ENCODE measurements around the gene DNAJC17. TPM values are rescaled to one million over a fixed set of nuclear protein-coding genes. Genes with fewer than 3 reads are reported as not detected.
A peak's percentile ranks its signal among the peaks of the same experiment; 100 is the strongest.

DNAJC17 gene
- polyA plus RNA-seq, 2 of the 4 experiments (the other 2 are of a cell fraction): 22.3 to 24.4 TPM

DNA sequence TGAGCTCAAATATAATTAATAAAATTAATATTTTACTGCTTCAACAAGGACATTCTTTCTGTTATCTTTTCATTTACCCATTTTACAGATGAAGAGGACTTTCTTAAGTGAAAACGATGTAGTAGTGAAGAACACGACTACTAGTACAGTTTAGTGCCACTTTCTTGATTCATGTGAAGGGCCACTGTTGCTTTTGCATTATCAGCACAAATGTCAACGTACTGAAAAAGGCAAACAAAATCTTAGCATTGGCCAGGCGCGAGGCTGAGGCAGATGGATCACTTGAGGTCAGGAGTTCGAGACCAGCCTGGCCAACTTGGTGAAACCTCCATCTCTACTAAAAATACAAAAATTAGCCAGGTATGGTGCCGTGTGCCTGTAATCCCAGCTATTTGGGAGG lies 11.8 kb upstream of the DNAJC17 start:
- no peak for DNase-seq (ENCODE audit: low read depth in 1 of 2, low spot score in 1 of 2)
- no peak for ATAC-seq
- H3K4me2 ChIP-seq: no peak overlapping the region
- WGBS (ENCODE audit: missing lambda C conversion rate): 74% methylated on average over 7 of the region's 7 CpGs
- POLR2A ChIA-PET: no interaction called here
- no peak overlapping the region for H3K27ac ChIP-seq
- peak; percentile 54 for TF ChIP-seq MAFK (IDR thresholded peaks at IDR 0.05; ENCODE audit: partially characterized antibody)
- no peak for TF ChIP-seq ELK1 (IDR thresholded peaks at IDR 0.05; ENCODE audit: low read depth, low read length)
- H3K9me3 ChIP-seq: no peaks in the 10 kb centered on the region
- H3K4me1 ChIP-seq: peaks cover 8% of the 10 kb centered on the region; the same call in 2 of the 3 replicates
- no peak overlapping the region for H3K4me3 ChIP-seq
- FAIRE-seq: no peak
- CTCF ChIA-PET: interaction anchor here (1.3 kb wide), 1 partner anchor 38 kb away, joined by 4 read pairs; no protein-coding TSS in a partner anchor

DNA sequence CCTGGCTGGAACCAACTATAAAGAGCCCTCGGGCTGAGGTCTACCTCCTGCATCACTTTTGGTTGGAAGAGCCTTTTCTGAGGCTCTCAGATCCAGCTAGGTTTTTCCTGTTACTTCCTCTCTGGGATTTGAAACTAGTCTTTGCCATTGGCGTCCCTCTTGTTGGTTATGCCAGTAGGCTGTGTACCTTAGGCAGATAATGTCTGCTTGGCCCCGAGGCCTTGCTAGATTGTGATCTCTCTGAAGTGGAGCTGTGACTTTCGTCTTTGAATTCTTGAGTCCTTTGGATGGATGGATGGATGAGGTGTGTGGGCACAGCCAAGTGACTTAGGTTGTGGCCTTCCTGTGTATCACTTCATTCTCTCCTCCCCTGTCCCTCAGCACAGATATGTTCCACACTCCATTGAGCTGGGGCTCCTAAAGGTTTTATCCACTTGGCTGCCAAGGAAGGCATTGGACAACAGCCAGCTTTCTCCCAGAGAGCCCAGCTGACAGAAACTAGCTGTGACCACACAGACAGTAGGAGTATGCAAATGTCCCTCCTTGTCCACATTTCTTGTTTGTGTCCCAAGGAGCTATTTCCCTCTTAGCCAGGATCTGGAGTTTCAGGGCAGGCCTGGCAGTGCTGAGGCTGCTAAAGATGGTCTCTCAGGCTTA lies 7.9 kb upstream of the DNAJC17 start:
- DNase-seq (ENCODE audit: low read depth in 1 of 2, low spot score in 1 of 2): no peak
- Histone ChIP-seq H3K4me3 (no peak overlapping the region), H3K4me2 (no peak overlapping the region), H3K27ac (no peak overlapping the region), H3K9me3 (no peaks in the 10 kb centered on the region), H3K4me1 (no peaks in the 10 kb centered on the region)
- CTCF ChIA-PET: interaction anchor here (0.6 to 2.0 kb wide), 6 partner anchors 33 to 135 kb away, joined by 3 to 5 read pairs (median 4); no protein-coding TSS in a partner anchor
- TF ChIP-seq RFX5 (IDR thresholded peaks at IDR 0.05) (no peak), FOSB (CRISPR knock-in tag; IDR thresholded peaks at IDR 0.05) (no peak), HEYL (CRISPR knock-in tag; IDR thresholded peaks at IDR 0.05) (no peak), EP300 (IDR thresholded peaks at IDR 0.05) (no peak), JUNB (IDR thresholded peaks at IDR 0.05) (no peak), ELK1 (IDR thresholded peaks at IDR 0.05; ENCODE audit: low read depth, low read length) (no peak), ZC3H11A (IDR thresholded peaks at IDR 0.05) (no peak), EHMT2 (IDR thresholded peaks at IDR 0.05; ENCODE audit: low read depth) (no peak)
- TF ChIP-seq, protein P1, sequence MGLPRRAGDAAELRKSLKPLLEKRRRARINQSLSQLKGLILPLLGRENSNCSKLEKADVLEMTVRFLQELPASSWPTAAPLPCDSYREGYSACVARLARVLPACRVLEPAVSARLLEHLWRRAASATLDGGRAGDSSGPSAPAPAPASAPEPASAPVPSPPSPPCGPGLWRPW (IDR thresholded peaks at IDR 0.05): no peak
- FAIRE-seq: no peak
- POLR2A ChIA-PET: interaction anchor here (0.6 kb wide), 1 partner anchor 11 kb away, joined by 7 read pairs; no protein-coding TSS in a partner anchor
- 91% methylated on average over 4 of the region's 4 CpGs for WGBS (ENCODE audit: missing lambda C conversion rate)
- no peak for ATAC-seq

DNA sequence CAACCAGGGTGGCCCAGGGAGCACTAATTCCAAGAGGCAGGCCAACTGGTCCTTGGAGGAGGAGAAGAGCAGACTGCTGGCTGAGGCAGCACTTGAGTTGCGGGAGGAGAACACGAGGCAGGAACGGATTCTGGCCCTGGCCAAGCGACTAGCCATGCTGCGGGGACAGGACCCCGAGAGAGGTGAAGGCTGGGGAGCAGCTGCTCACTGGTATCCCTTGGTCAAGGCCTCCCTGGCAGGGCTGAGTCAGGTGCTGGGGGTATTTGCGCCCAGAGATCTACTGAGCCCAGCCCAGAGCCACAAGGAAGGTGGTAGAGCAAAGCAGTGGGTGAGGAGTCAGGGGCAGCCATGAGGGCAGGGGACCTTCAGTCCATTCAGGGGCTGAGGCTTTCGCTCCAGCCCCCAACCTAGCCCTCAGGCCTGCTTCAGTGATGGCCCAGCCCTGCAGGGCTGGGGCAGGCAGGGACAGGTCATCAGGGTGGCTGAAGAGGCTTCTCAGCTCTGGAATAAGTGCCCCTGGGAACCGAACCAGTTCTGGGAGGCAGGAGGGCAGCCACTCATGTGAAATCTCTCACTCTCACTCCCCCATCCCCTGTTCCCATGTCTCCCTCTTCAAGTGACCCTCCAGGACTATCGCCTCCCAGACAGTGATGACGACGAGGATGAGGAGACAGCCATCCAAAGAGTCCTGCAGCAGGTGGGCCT lies 5.6 kb upstream of the DNAJC17 start:
- Histone ChIP-seq H3K4me1 (0 out of 3 replicates have a peak, but pooled peaks cover 8% of the 10 kb centered on the region), H3K27ac (no peak overlapping the region), H3K4me3 (no peak overlapping the region), H3K9me3 (no peaks in the 10 kb centered on the region), H3K4me2 (no peak overlapping the region)
- ATAC-seq (no peak), DNase-seq (ENCODE audit: low read depth in 1 of 2, low spot score in 1 of 2) (no peak), FAIRE-seq (no peak)
- ChIA-PET POLR2A (no interaction called here), CTCF (interaction anchor here (0.7 to 1.1 kb wide), 4 partner anchors 11 to 79 kb away, joined by 3 to 8 read pairs (median 4); no protein-coding TSS in a partner anchor)
- TF ChIP-seq ZNF302 (CRISPR knock-in tag; IDR thresholded peaks at IDR 0.05) (no peak), CEBPB (IDR thresholded peaks at IDR 0.05) (no peak), TP53 (CRISPR knock-in tag; IDR thresholded peaks at IDR 0.05) (no peak), SMC3 (IDR thresholded peaks at IDR 0.05) (no peak), EHF (CRISPR knock-in tag; IDR thresholded peaks at IDR 0.05) (no peak), ZC3H11A (IDR thresholded peaks at IDR 0.05) (no peak)
- WGBS (ENCODE audit: missing lambda C conversion rate): 92% methylated on average over 12 of the region's 12 CpGs

Measured in A549 (cell line).